SIG-M5 treated with dmso at 0.1 percent for 504 hours (cell line): Measurements from ENCODE around the gene NUBPL.
A peak's percentile ranks its signal among the peaks of the same experiment; 100 is the strongest.

Experiments
- DNase-seq: peaks from one replicate; lab custom pipeline; 2025; ENCODE audit not compliant: unreplicated experiment; lab: John Stamatoyannopoulos, UW

NUBPL gene

DNA sequence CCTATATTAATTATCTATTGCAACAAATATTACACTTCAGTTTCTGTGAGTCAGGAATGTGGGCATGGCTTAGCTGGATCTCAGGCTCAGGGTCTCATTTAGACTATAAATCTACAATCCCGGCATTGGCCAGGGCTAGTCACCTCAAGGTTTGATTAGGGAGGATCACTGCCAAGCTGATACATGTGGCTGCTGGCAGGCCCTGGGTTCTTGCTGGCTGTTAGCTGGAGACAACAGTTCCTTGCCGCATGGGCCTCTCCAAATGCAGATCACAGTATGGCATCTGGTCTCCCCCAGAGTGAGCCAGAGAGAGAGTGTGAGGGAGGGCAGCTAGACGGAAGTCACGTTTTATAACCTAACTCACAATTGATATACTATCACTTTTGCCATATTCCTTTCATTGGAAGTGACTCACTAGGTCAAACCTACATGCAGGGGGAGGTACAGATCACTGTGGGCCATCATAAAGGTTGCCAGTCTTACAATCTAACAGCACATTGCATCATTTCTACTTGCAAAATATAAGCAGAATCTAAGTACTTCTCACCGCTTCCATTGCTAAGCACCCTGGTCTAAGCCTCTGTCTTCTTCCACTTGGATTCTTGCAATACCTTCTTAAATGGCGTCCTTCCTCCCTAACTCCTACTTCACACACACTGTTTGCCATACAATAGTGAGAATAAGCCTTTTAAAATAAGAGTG lies 341.9 kb downstream of the NUBPL start:
- DNase-seq, result peak; percentile 20

GRCh38 chr14:31909977-31910376 lies 348.8 kb downstream of the NUBPL start:
- no peak for DNase-seq
